H1 (cell line): ENCODE data around the gene ATAD3A. TPM values are rescaled to one million over a fixed set of nuclear protein-coding genes. Genes with fewer than 3 reads are reported as not detected.

Source experiments
- ASH2L ChIP-seq: fragments of 200-600, 300-600 bp; sonication (generic); IDR thresholded peaks from one replicate; pipeline ENCODE4 v1.7.1; 2017; ENCODE audit warnings: low read length
- BRCA1 ChIP-seq: IDR thresholded peaks from 2 replicates; pipeline ENCODE4 v1.6.1; 2012; ENCODE audit warnings: low read depth, low read length, improper control_type of control experiment
- CBX8 ChIP-seq: fragments of 300-800, 300-1000 bp; sonication (generic); IDR thresholded peaks from 2 replicates; pipeline ENCODE4 v1.7.1; 2016; ENCODE audit warnings: low read depth, low read length, borderline replicate concordance
- CEBPB ChIP-seq: IDR thresholded peaks from 2 replicates; pipeline ENCODE4 v1.6.1; 2012; ENCODE audit warnings: low read depth, low read length
- EP300 ChIP-seq, 2 experiments: IDR thresholded peaks; 1 replicate in 1 of 2; 2 replicates in 1 of 2; pipeline ENCODE4 v1.6.1; 2011 to 2012; ENCODE audit warnings: low read depth in 2 of 2, low read length in 2 of 2, mild to moderate bottlenecking in 2 of 2, borderline replicate concordance in 1 of 2, inconsistent platforms in 1 of 2, moderate library complexity in 1 of 2
- HDAC6 ChIP-seq: IDR thresholded peaks from one replicate; pipeline ENCODE4 v1.7.1; 2012; ENCODE audit warnings: low read depth, mild to moderate bottlenecking, inconsistent platforms, low read length, moderate library complexity
- NRF1 ChIP-seq: IDR thresholded peaks from 2 replicates; pipeline ENCODE4 v1.6.1; 2011; ENCODE audit warnings: mild to moderate bottlenecking, low read depth, low read length, improper control_type of control experiment
- PHF8 ChIP-seq: fragments of 200-600 bp; sonication (generic); conservative IDR thresholded peaks from 2 replicates; pipeline ENCODE4 v1.7.1; 2012; ENCODE audit warnings: low read depth, mild to moderate bottlenecking, inconsistent platforms, low read length, moderate library complexity
- POLR2A ChIP-seq, 2 experiments: IDR thresholded peaks; 1 replicate in 1 of 2; 2 replicates in 1 of 2; pipeline ENCODE4 v1.6.1; 2011; ENCODE audit warnings: low read depth in 2 of 2, low read length in 2 of 2, mild to moderate bottlenecking in 2 of 2; ENCODE audit errors: control extremely low read depth in 1 of 2
- POU5F1 ChIP-seq: IDR thresholded peaks from 2 replicates; pipeline ENCODE4 v1.6.1; 2011; ENCODE audit warnings: low read depth, mild to moderate bottlenecking, low read length, moderate library complexity
- RFX5 ChIP-seq: IDR thresholded peaks from 2 replicates; pipeline ENCODE4 v1.6.1; 2011; ENCODE audit warnings: low read depth, low read length, improper control_type of control experiment, borderline replicate concordance
- RNF2 ChIP-seq: fragments of 200-900, 300-1000 bp; sonication (generic); IDR thresholded peaks from 2 replicates; pipeline ENCODE4 v1.7.1; 2016; ENCODE audit warnings: borderline replicate concordance, low read depth, mild to moderate bottlenecking, antibody characterized with exemption, low read length; ENCODE audit not compliant: poor library complexity, severe bottlenecking; ENCODE audit errors: missing control alignments
- SAP30 ChIP-seq: fragments of 300-600 bp; sonication (generic); IDR thresholded peaks from 2 replicates; pipeline ENCODE4 v1.7.1; 2012; ENCODE audit warnings: low read length, moderate library complexity, mild to moderate bottlenecking, inconsistent platforms; ENCODE audit not compliant: insufficient read depth, insufficient replicate concordance
- SIN3A ChIP-seq, 2 experiments: IDR thresholded peaks in 1 of 2; conservative IDR thresholded peaks in 1 of 2; 2 replicates each; pipeline ENCODE4 v1.6.1; 2011 to 2012; ENCODE audit warnings: low read length in 2 of 2, improper control_type of control experiment in 1 of 2, low read depth in 1 of 2, mild to moderate bottlenecking in 1 of 2
- SIRT6 ChIP-seq: IDR thresholded peaks from one replicate; pipeline ENCODE4 v1.7.1; 2012; ENCODE audit warnings: low read length, inconsistent platforms
- SIX5 ChIP-seq: IDR thresholded peaks from 2 replicates; pipeline ENCODE4 v1.6.1; 2011; ENCODE audit warnings: mild to moderate bottlenecking, low read depth, low read length
- SP2 ChIP-seq: IDR thresholded peaks from 2 replicates; pipeline ENCODE4 v1.6.1; 2012; ENCODE audit warnings: mild to moderate bottlenecking, low read length, inconsistent platforms
- TAF1 ChIP-seq: IDR thresholded peaks from 2 replicates; pipeline ENCODE4 v1.6.1; 2011; ENCODE audit warnings: mild to moderate bottlenecking, low read depth, low read length
- TEAD4 ChIP-seq: IDR thresholded peaks from 2 replicates; pipeline ENCODE4 v1.6.1; 2012; ENCODE audit warnings: low read depth, low read length, inconsistent platforms, mixed read lengths
- ZNF274 ChIP-seq: IDR thresholded peaks from 2 replicates; pipeline ENCODE4 v1.7.0; 2012; ENCODE audit warnings: low read length, borderline replicate concordance; ENCODE audit errors: extremely low read depth
- polyA plus RNA-seq, 7 experiments: library from polyadenylated mRNA; depleted of rRNA in 3 of 7; stranded (reverse) in 5 of 7; unstranded in 2 of 7; fragments of >200 nt in 5 of 7; fragments of 200-250 nt in 2 of 7; gene quantifications; 1 replicate in 5 of 7; 2 replicates in 1 of 7; 4 replicates in 1 of 7; pipeline versions ENCODE4 v1.2.1 to v1.2.3, GENCODE V29; 2011 to 2013; ENCODE audit warnings: missing spikeins in 2 of 7, mixed read lengths in 2 of 7
- total RNA-seq: library from RNA; stranded (reverse); fragmentation: NEBNext Ultra II Directional; extraction: Animal tissue kit (Norgen Biotek cat#: 25700); gene quantifications from 2 replicates; pipeline ENCODE4 v1.2.1, GENCODE V29; 2021
- TF ChIP-seq, protein P1 (sequence below), 3 experiments: IDR thresholded peaks; 1 replicate in 2 of 3; 2 replicates in 1 of 3; pipeline versions ENCODE4 v1.5.1 to v1.6.1; 2011; ENCODE audit warnings: low read length in 3 of 3, mild to moderate bottlenecking in 3 of 3, inconsistent platforms in 2 of 3, low read depth in 1 of 3, moderate library complexity in 1 of 3; ENCODE audit not compliant: insufficient read depth in 1 of 3; ENCODE audit errors: control extremely low read depth in 1 of 3

The ATAD3A gene
- total and polyA plus RNA-seq, 2 of the 8 experiments (the other 6 are each of a cell fraction or from before 2014, with no cell fraction given), result 28.3 to 64.7 TPM

DNA sequence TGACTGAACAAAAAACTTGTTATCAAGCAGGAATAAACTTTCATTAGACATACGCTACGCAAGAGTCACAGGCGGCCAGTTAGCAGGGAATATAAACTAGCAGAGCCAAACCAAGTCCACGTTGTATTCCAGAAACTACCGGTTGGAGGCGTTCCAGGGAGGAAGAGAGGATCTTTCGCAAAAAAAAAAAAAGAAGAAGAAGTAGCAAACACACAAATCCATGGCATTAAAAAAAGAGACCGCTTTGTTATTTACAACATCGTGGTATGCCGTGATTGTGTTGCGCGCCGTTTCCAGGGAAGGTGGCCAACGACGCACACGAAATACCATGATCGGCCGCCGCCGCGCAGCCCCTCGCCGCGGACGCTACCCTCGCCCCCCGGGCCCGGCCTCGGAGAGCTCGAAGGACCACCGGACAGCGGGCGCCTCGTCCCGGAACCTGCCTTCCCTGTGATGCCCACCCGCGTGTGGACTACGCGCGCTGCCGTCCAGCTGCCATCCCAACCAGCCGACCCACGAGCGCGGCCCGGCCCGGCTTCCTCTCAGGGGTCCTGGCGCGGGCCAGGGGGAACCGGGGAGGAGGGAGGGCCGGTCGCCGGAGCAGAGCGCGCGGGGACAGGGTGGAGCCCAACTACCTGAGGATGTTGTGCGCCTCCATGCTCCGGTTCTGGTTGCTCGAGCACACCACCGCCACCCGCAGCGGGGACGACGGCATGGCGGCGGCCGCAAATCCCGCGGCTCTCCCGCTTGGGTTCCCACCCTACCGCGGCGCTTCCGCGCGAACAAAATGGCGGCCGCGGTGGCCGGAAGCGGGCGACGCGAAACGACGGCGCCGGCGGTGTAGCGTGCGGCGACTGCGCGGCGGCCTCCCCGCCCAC lies 62.1 kb downstream of the ATAD3A start (continued):
- TF ChIP-seq RNF2 (no peak), NRF1 (no peak), BRCA1 (no peak), CEBPB (no peak), TEAD4 (no peak), SAP30 (no peak), CBX8 (no peak), SP2 (no peak), SIRT6 (no peak), ZNF274 (no peak), HDAC6 (no peak), ASH2L (no peak), POU5F1 (no peak), SIX5 (no peak), POLR2A (IDR thresholded peaks at IDR 0.05; ENCODE audit: control extremely low read depth in 1 of 2, low read depth in 2 of 2, low read length in 2 of 2) (peak in 1 of 2 experiments; percentile 46; a peak in 1 of 3 replicates), RFX5 (no peak), SIN3A (conservative IDR thresholded peaks at IDR 0.05 in 1 of 2, IDR thresholded peaks at IDR 0.05 in 1 of 2; ENCODE audit: low read depth in 1 of 2, low read length in 2 of 2) (no peak), EP300 (IDR thresholded peaks at IDR 0.05; ENCODE audit: borderline replicate concordance in 1 of 2, low read depth in 2 of 2, low read length in 2 of 2) (no peak), TAF1 (no peak), PHF8 (peak; percentile 34)
- TF ChIP-seq, protein P1, sequence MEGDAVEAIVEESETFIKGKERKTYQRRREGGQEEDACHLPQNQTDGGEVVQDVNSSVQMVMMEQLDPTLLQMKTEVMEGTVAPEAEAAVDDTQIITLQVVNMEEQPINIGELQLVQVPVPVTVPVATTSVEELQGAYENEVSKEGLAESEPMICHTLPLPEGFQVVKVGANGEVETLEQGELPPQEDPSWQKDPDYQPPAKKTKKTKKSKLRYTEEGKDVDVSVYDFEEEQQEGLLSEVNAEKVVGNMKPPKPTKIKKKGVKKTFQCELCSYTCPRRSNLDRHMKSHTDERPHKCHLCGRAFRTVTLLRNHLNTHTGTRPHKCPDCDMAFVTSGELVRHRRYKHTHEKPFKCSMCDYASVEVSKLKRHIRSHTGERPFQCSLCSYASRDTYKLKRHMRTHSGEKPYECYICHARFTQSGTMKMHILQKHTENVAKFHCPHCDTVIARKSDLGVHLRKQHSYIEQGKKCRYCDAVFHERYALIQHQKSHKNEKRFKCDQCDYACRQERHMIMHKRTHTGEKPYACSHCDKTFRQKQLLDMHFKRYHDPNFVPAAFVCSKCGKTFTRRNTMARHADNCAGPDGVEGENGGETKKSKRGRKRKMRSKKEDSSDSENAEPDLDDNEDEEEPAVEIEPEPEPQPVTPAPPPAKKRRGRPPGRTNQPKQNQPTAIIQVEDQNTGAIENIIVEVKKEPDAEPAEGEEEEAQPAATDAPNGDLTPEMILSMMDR (IDR thresholded peaks at IDR 0.05; ENCODE audit: control extremely low read depth in 1 of 3, insufficient read depth in 1 of 3, low read depth in 1 of 3, low read length in 3 of 3), result peak in 2 of 3 experiments; percentile 14 to 23; a peak in 2 of 4 replicates
